Panc1 (cell line): ENCODE measurements around the gene SGK1.

Experiments used
- CTCF ChIP-seq: fragments of 450-650 bp; IDR thresholded peaks from 2 replicates; pipeline ENCODE4 v1.5.1; 2017; ENCODE audit warnings: mild to moderate bottlenecking
- POLR2AphosphoS5 ChIP-seq: IDR thresholded peaks from 2 replicates; pipeline ENCODE4 v1.6.1; 2012; ENCODE audit warnings: mild to moderate bottlenecking, low read depth, low read length, moderate library complexity
- REST ChIP-seq, 2 experiments: IDR thresholded peaks; 2 replicates each; pipeline ENCODE4 v1.6.1; 2011 to 2012; ENCODE audit warnings: low read depth in 2 of 2, control low read depth in 1 of 2, low read length in 1 of 2, mild to moderate bottlenecking in 1 of 2, moderate library complexity in 1 of 2; ENCODE audit not compliant: insufficient read depth in 1 of 2
- SIN3A ChIP-seq: IDR thresholded peaks from 2 replicates; pipeline ENCODE4 v1.6.1; 2012; ENCODE audit warnings: low read depth, mild to moderate bottlenecking, low read length, moderate library complexity, borderline replicate concordance; ENCODE audit not compliant: insufficient read depth
- TCF7L2 ChIP-seq: IDR thresholded peaks from 2 replicates; pipeline ENCODE4 v1.6.1; 2011; ENCODE audit warnings: mild to moderate bottlenecking, low read depth, low read length, inconsistent platforms

GRCh38 chr6:134314006-134314821 lies 3.7 kb downstream of the SGK1 start:
- TF ChIP-seq CTCF (no peak), POLR2AphosphoS5 (no peak), REST (IDR thresholded peaks at IDR 0.05; ENCODE audit: insufficient read depth in 1 of 2, low read depth in 2 of 2, low read length in 1 of 2) (no peak), TCF7L2 (no peak), SIN3A (no peak)
